Endodermal cell (in vitro differentiated cells): ENCODE results near the gene USP8. TPM values are rescaled to one million over a fixed set of nuclear protein-coding genes. Genes with fewer than 3 reads are reported as not detected.
"Not testable (repeated sequence)": the region's sequence is repeated elsewhere in the genome, so short reads cannot be mapped to it uniquely, and the experiment has no call there.

Experiments
- DNase-seq: peaks from one replicate; pipeline ENCODE4 v3.0.0-alpha.2; 2017
- H3K27ac ChIP-seq: 2 replicates; pipeline ENCODE4 v1.5.1; 2013; ENCODE audit warnings: mild to moderate bottlenecking, low read depth, low read length, moderate library complexity
- H3K27me3 ChIP-seq: 2 replicates; pipeline ENCODE4 v1.6.1; 2013; ENCODE audit warnings: mild to moderate bottlenecking, low read length, moderate library complexity; ENCODE audit not compliant: insufficient read depth, control insufficient read depth, poor library complexity, severe bottlenecking
- H3K36me3 ChIP-seq: 2 replicates; pipeline ENCODE4 v1.7.0; 2013; ENCODE audit warnings: mild to moderate bottlenecking, low read length, moderate library complexity; ENCODE audit not compliant: control insufficient read depth, insufficient read depth
- H3K4me1 ChIP-seq: one replicate; pipeline ENCODE4 v1.7.0; 2013; ENCODE audit warnings: low read length; ENCODE audit not compliant: control insufficient read depth, insufficient read depth
- H3K4me3 ChIP-seq: 2 replicates; pipeline ENCODE4 v1.5.1; 2013; ENCODE audit warnings: mild to moderate bottlenecking, low read length, moderate library complexity
- H3K9ac ChIP-seq: 2 replicates; pipeline ENCODE4 v1.6.1; 2013; ENCODE audit warnings: mild to moderate bottlenecking, low read length, moderate library complexity; ENCODE audit not compliant: poor library complexity, severe bottlenecking; ENCODE audit errors: extremely low read depth
- H3K9me3 ChIP-seq: 2 replicates; pipeline ENCODE4 v1.6.1; 2013; ENCODE audit warnings: mild to moderate bottlenecking, low read length, moderate library complexity; ENCODE audit not compliant: control insufficient read depth
- H3K27ac Mint-ChIP-seq: 2 replicates; pipeline ENCODE4 v1.8.0; 2020; ENCODE audit warnings: mixed read lengths
- H3K27me3 Mint-ChIP-seq: 2 replicates; pipeline ENCODE4 v1.8.0; 2021; ENCODE audit warnings: mild to moderate bottlenecking, mixed read lengths; ENCODE audit not compliant: insufficient read depth
- H3K36me3 Mint-ChIP-seq: 2 replicates; pipeline ENCODE4 v1.8.0; 2020; ENCODE audit warnings: low read depth, mixed read lengths
- H3K4me1 Mint-ChIP-seq: 2 replicates; pipeline ENCODE4 v1.8.0; 2020; ENCODE audit warnings: mixed read lengths
- H3K4me3 Mint-ChIP-seq: 2 replicates; pipeline ENCODE4 v1.8.0; 2020; ENCODE audit warnings: mild to moderate bottlenecking, moderate library complexity, mixed read lengths
- H3K9me3 Mint-ChIP-seq: 2 replicates; pipeline ENCODE4 v1.8.0; 2020; ENCODE audit warnings: mild to moderate bottlenecking, mixed read lengths
- WGBS, 2 experiments: methylation state at CpG; one replicate each; pipeline versions ENCODE4 v1.1.5 to v1.1.7; 2013; ENCODE audit warnings: missing lambda C conversion rate in 2 of 2, mixed read lengths in 1 of 2; ENCODE audit not compliant: insufficient coverage in 1 of 2, insufficient read length in 1 of 2; 5-methylcytosine and 5-hydroxymethylcytosine counted together
- long read RNA-seq, 4 experiments: library from polyadenylated mRNA in 2 of 4; library from RNA in 1 of 4; library from capped mRNA in 1 of 4; stranded (forward) in 3 of 4; unstranded in 1 of 4; transcript quantifications; one replicate each; pipeline ENCODE4 v2.0.0, GENCODE V29; 2020 to 2021; ENCODE audit warnings: inconsistent platforms in 1 of 4
- polyA plus RNA-seq, 2 experiments: library from polyadenylated mRNA; stranded (reverse); fragments of 50-300 nt; gene quantifications; one replicate each; pipeline ENCODE4 v1.2.3, GENCODE V29; 2013
- total RNA-seq, 2 donors: library from RNA; stranded (reverse); fragmentation: NEBNext Ultra II Directional in 1 of 2; extraction: Animal tissue kit (Norgen Biotek cat#: 25700) in 1 of 2; gene quantifications; 2 replicates in 1 of 2; 3 replicates in 1 of 2; pipeline ENCODE4 v1.2.1, GENCODE V29; 2021
- TF ChIP-seq, protein P1 (sequence below): fragments of 200-600 bp; sonication (generic); conservative IDR thresholded peaks from 2 replicates; pipeline ENCODE4 v1.5.0; 2021; ENCODE audit warnings: antibody characterized with exemption, mild to moderate bottlenecking

USP8 gene
- 10 to 100 TPM; 71.1 to 74.3 TPM for total RNA-seq
- 40.5 TPM for polyA plus RNA-seq (2013, experiment 1 of 2)
- 38.2 TPM for polyA plus RNA-seq (2013, experiment 2 of 2)
- long read RNA-seq, experiment 1, full-length matches to known transcripts: 2 of 23 reads
- long read RNA-seq, experiment 1, partial matches to known transcripts: 10 of 23 reads
- long read RNA-seq, experiment 1, other reads (novel, unspliced or antisense): 11 of 23 reads
- long read RNA-seq, experiment 2, full-length matches to known transcripts: 26 of 94 reads
- long read RNA-seq, experiment 2, partial matches to known transcripts: 12 of 94 reads
- long read RNA-seq, experiment 2, other reads (novel, unspliced or antisense): 56 of 94 reads
- long read RNA-seq, experiment 3, full-length matches to known transcripts: 29 of 174 reads
- long read RNA-seq, experiment 3, partial matches to known transcripts: 85 of 174 reads
- long read RNA-seq, experiment 3, other reads (novel, unspliced or antisense): 60 of 174 reads
- long read RNA-seq, experiment 4, partial matches to known transcripts: 73 of 106 reads
- long read RNA-seq, experiment 4, other reads (novel, unspliced or antisense): 28 of 106 reads

DNA sequence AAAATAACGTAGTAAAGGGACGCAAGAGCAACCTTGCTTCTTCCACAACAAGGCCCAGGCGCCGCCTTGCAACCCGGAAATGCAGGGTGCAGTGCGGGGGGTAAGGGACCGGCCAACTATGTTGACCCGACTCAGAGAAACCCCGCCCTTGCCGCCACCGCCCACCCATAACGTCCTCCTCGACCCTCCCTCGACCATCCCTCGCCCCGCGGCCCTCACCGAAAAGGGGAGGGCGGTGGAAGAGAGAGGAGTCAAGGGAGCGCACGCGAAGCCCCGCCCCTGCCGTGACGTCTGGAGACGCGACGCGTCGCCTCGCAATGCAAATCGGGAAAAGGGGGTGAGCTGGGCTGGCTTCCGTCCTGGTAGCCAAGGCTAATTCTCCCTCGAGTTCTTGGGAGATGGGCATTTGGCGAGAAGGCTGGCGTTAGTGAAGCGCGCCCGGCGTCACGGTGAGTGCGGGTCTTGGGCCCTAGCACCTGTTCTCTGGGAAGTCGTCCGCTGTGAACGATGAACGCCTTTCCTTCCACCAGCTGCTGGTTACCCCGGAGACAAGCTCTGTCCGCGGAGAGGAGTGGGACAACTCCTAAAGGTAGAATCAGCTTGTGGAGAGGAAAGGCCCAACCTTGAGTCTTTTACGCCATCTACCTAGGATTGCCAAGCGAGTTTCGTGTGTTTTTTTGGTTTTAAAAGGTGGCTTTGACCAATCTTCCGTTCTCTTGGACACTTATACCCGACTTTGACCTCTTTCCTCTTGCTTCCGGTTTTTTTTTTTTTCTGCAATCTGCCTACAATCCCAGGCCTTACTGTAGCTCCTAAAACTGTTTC lies at the start of gene USP8:
Gene USP8, plus strand, starts transcription at position 340 of the 825 bp plus-strand sequence. CDS start 14,669 bp downstream, outside the sequence.
- Mint-ChIP-seq H3K27me3 (no peaks in the 10 kb centered on the region), H3K9me3 (no peaks in the 10 kb centered on the region), H3K27ac (peak within 1 kb of the TSS; percentile 99), H3K36me3 (peaks cover 5% of the 10 kb centered on the region), H3K4me3 (peak within 1 kb of the TSS; percentile 99), H3K4me1 (peaks cover 10% of the 10 kb centered on the region)
- Histone ChIP-seq H3K27ac (peak within 1 kb of the TSS; percentile 62), H3K4me1 (no peaks in the 10 kb centered on the region), H3K4me3 (peak within 1 kb of the TSS; percentile 95), H3K9me3 (no peaks in the 10 kb centered on the region), H3K9ac (peak within 1 kb of the TSS; percentile 92), H3K36me3 (peaks cover 11% of the 10 kb centered on the region), H3K27me3 (no peaks in the 10 kb centered on the region)
- 0 to 1% methylated on average over 27 to 54 of the region's 55 CpGs for WGBS, 2 experiments
- TF ChIP-seq, protein P1, sequence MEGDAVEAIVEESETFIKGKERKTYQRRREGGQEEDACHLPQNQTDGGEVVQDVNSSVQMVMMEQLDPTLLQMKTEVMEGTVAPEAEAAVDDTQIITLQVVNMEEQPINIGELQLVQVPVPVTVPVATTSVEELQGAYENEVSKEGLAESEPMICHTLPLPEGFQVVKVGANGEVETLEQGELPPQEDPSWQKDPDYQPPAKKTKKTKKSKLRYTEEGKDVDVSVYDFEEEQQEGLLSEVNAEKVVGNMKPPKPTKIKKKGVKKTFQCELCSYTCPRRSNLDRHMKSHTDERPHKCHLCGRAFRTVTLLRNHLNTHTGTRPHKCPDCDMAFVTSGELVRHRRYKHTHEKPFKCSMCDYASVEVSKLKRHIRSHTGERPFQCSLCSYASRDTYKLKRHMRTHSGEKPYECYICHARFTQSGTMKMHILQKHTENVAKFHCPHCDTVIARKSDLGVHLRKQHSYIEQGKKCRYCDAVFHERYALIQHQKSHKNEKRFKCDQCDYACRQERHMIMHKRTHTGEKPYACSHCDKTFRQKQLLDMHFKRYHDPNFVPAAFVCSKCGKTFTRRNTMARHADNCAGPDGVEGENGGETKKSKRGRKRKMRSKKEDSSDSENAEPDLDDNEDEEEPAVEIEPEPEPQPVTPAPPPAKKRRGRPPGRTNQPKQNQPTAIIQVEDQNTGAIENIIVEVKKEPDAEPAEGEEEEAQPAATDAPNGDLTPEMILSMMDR: no peak
- DNase-seq: peak; percentile 100

DNA sequence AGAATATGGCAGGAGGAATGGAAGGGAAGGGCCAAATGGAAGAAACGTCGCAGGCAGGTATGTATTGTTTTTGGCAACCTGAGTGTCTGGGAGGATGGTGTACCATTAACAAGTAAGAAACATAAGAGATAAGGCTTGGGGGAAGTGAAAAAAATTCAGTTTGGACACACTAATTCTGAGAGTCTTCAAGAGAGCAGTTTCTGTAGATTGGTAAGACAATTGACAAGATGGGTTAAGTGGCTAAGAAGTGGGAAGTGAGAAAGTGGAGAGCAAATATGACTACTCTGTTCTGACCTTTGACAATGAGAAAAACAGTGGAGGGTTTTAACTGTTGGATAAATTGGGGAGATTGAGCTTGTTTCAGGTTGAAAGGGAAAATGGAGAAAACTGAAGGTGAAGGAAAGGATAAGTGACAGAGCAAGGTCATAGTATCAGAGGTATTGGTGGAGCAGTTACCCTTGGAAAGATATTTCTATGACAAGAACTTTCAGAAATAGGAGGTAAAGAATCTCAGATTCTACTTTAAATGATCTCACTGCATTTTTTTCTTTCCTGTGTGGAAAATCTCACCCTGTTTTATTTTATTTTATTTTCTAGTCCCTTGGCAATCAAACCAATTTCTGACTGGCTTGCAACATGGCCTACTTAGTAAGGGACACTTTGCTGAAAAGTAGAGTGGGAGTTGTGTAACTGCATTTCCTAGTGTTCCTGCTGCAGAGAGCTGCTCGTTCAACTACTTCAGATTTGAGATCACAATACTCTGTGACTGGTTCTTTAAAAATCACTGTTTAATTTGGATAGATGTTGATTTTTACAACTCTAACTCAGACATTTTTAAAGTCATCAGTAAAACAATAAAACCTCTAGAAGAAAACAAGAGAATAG lies 46.1 kb upstream of the USP8 start:
- Mint-ChIP-seq H3K36me3 (no peaks in the 10 kb centered on the region), H3K27me3 (no peaks in the 10 kb centered on the region), H3K4me3 (no peak overlapping the region), H3K9me3 (no peaks in the 10 kb centered on the region), H3K27ac (no peak overlapping the region), H3K4me1 (peaks cover 9% of the 10 kb centered on the region)
- no peak overlapping the region for H3K27ac ChIP-seq
- TF ChIP-seq, protein P1: no peak
- no peaks in the 10 kb centered on the region for H3K4me1 ChIP-seq
- DNase-seq: no peak
- no peaks in the 10 kb centered on the region for H3K9me3 ChIP-seq
- 86 to 100% methylated on average over 2 to 3 of the region's 3 CpGs for WGBS, 2 experiments
- no peaks in the 10 kb centered on the region for H3K36me3 ChIP-seq
- no peaks in the 10 kb centered on the region for H3K27me3 ChIP-seq
- no peak overlapping the region for H3K4me3 ChIP-seq
- no peak overlapping the region for H3K9ac ChIP-seq

DNA sequence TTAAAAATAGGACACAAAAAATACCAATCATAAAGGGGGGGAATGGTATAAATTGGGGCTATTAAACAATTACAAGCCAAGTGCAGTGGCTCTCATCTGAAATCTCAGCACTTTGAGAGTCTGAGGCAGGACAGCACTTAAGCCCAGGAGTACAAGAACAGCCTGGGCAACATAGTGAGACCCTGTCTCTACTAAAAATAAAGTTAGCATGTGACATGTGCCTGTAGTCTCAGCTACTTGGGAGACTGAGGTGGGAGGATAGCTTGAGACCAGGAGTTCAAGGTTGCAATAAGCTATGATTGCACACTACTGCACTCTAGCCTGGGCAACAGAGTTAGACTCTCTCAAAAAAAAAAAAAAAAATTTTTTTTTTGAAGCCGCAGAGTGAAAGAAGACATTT lies 45.4 kb upstream of the USP8 start:
- no peaks in the 10 kb centered on the region for H3K36me3 ChIP-seq
- TF ChIP-seq, protein P1: no peak
- H3K27ac Mint-ChIP-seq: no peak overlapping the region
- no peaks in the 10 kb centered on the region for H3K9me3 ChIP-seq
- H3K27me3 Mint-ChIP-seq: no peaks in the 10 kb centered on the region
- peaks cover 9% of the 10 kb centered on the region for H3K4me1 Mint-ChIP-seq
- WGBS, 2 experiments: 83 to 100% methylated on average over 1 of the region's 1 CpG
- H3K4me1 ChIP-seq: no peaks in the 10 kb centered on the region
- no peaks in the 10 kb centered on the region for H3K27me3 ChIP-seq
- no peak for DNase-seq
- no peak overlapping the region for H3K9ac ChIP-seq
- H3K4me3 Mint-ChIP-seq: no peak overlapping the region
- no peaks in the 10 kb centered on the region for H3K36me3 Mint-ChIP-seq
- H3K9me3 Mint-ChIP-seq: no peaks in the 10 kb centered on the region
- no peak overlapping the region for H3K4me3 ChIP-seq
- no peak overlapping the region for H3K27ac ChIP-seq

DNA sequence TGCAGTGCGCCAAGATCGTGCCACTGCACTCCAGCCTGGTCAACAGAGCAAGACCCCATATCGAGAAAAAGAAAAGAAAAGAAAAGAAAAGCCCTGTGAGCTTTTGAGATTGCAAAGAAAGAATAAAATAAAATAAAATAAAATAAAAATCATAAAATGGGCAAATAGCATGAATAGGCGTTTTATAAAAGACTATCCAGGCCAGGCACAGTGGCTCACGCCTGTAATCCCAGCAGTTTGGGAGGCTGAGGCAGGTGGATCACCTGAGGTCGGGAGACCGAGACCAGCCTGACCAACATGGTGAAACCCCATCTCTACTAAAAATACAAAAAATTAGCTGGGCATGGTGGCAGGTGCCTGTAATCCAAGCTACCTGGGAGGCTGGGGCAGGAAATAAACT lies 44.8 kb upstream of the USP8 start:
- not testable (repeated sequence) for H3K9me3 ChIP-seq, H3K27me3 Mint-ChIP-seq, H3K9ac ChIP-seq, H3K4me3 Mint-ChIP-seq, H3K27me3 ChIP-seq, H3K4me1 ChIP-seq, H3K36me3 ChIP-seq, H3K36me3 Mint-ChIP-seq, H3K4me3 ChIP-seq, H3K27ac ChIP-seq, H3K9me3 Mint-ChIP-seq, DNase-seq, H3K4me1 Mint-ChIP-seq, H3K27ac Mint-ChIP-seq
- 94 to 100% methylated on average over 2 to 7 of the region's 7 CpGs for WGBS, 2 experiments
